GM19099 (cell line): ENCODE measurements around the gene SIX4.

Experiments used
- POLR2A ChIP-seq: IDR thresholded peaks from 3 replicates; pipeline ENCODE4 v1.6.1; 2011; ENCODE audit warnings: low read depth; ENCODE audit not compliant: insufficient read length; ENCODE audit errors: extremely low read depth

Gene SIX4

DNA sequence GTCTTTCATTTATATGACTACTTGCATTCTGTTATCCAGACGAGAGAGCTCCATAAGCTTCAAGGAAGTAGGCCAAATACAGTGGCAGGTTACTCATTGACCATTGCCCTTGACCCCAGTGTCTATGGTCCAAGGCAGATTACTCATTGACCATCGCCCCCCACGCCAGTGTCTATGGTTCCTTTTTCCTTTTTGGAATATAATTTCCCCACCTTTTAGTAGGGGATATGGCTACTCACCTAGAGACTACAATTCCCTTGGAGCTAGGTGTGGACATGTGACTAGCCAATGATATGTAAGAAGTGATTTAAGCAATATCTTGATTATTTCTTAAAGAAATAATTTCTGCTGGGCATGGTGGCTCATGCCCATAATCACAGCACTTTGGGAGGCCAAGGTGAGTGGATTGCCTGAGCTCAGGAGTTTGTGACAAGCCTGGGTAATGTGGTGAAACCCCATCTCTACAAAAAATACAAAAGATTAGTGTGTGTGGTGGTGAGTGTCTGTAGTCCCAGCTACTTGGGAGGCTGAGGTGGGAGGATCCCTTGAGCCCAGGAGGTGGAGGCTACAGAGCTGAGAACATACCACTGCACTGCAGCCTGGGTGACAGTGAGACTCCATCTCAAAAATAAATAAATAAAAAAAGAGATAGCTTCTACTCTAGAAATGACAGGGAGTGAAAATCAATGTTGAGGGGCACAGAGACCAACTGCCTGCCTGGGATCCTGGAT lies 32.6 kb downstream of the SIX4 start:
- TF ChIP-seq POLR2A = no peak

DNA sequence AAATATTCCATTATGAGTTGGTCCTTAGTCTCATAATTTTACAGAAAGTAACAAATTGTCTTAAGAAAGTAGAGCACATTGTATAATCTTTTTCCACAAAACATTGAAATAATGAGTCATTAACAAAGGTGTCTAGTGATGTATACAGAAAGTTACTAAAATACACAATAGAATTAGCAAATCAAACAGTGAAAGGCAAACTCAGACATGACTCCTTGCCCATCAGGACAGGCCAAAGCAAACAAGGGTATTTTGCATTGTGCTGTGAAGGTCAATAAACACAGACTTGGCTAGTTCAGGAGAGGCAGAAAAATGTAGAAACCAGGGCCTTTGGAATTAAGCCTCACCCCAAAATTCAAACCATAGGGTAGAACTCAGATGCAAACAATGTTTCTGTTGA lies 37.3 kb downstream of the SIX4 start:
- TF ChIP-seq POLR2A = no peak

DNA sequence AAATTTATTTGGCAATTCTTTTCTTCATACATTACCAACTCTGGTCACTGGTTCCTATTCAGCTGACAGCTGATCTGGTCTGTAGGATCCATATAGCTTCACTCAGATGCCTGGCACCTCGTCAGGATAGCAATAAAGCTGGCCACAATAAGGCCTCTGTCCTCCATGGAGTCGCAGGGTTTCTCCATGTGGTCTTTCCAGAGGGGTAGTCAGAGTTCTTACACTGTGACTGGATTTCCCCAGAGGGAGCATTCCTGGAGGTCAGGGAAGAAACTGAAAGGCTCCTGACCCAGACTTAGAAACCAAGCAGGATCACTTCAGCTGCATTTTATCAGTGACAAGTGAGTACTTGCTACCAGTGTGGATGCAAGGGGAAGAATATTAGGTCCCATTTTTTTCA lies 39.9 kb downstream of the SIX4 start:
- no peak for TF ChIP-seq POLR2A

GRCh38 chr14:60681271-60681670 lies 42.9 kb downstream of the SIX4 start:
- TF ChIP-seq POLR2A = no peak

DNA sequence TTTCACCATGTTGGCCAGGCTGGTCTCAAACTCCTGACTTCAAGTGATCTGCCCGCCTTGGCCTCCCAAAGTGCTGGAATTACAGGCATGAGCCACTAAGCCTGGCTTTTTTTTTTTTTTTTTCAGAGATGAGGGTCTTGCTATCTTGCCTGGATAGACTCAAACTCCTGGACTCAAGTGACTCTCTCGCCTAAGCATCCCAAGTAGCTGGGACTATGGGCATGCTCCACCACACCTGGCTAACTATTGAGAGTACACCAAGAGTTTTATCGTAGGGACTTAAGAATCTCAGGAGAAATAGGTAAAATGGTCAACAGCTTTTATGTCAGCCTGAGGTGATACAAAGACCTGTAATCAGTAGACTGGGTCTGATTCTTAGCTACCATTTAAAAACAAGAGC lies 43.6 kb downstream of the SIX4 start:
- TF ChIP-seq POLR2A = no peak

GRCh38 chr14:60679566-60680258 lies 44.4 kb downstream of the SIX4 start:
- TF ChIP-seq POLR2A = no peak

DNA sequence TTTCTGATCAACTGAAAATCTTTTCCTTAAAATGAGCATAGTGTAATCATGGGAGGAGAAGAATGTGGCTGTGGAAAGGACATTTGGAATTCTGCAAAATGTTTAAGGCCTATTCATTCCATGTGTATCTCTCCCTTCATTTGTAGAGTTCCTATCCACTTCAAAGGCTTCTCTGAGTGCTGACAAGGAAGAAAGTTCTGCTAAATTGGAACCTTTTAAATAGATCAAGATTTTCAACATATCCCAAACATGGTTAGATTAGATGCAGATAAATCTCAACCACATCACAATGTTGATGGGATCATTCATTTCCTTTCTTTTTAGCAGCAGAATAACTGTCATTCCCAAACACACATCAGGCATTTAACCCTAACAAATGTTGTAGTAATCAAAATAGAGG lies 46.5 kb downstream of the SIX4 start:
- TF ChIP-seq POLR2A = no peak

GRCh38 chr14:60670989-60671388 lies 53.2 kb downstream of the SIX4 start:
- no peak for TF ChIP-seq POLR2A

GRCh38 chr14:60668431-60669112 lies 55.6 kb downstream of the SIX4 start:
- no peak for TF ChIP-seq POLR2A

- no peak for TF ChIP-seq POLR2A
Observed at GRCh38 chr14:60665177-60665550, 59.0 kb downstream of the SIX4 start.

DNA sequence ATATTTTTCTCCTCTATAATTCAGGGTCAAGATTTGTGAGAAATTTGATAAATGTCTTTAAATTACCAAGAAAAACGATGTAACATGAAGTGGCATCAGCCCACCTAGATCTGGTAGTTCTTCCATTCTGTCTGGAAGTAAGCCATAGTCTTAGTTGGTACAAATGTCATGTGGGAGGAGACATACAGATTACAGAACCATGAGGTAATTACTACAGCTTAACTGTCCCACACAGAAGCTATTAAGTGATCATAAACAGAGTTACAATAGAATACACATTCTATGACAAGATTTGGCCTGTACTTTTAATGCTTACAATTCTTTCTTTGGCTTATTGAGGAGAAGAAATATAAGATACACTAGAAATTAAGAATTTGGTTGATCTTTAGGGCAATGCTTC lies 61.2 kb downstream of the SIX4 start:
- TF ChIP-seq POLR2A = no peak

GRCh38 chr14:60661721-60662120 lies 62.4 kb downstream of the SIX4 start:
- no peak for TF ChIP-seq POLR2A
